ENCODE data around the gene PRDM16.

The PRDM16 gene

GRCh38 chr1:3068564-3069431 is at the start of gene PRDM16:
Gene PRDM16, plus strand, starts transcription at chr1:3069203. Its CDS starts 57 bp downstream, at chr1:3069260.
- H3K27me3 Mint-ChIP-seq (ENCODE audit: low read depth): peaks cover 31% of the 10 kb centered on the region
- no peaks in the 10 kb centered on the region for H3K4me1 Mint-ChIP-seq (ENCODE audit: low read depth)
- H3K27ac Mint-ChIP-seq: no peak within 1 kb of the TSS
- H3K36me3 Mint-ChIP-seq (ENCODE audit: low read depth): no peaks in the 10 kb centered on the region
- H3K9me3 Mint-ChIP-seq: no peaks in the 10 kb centered on the region
- H3K4me3 Mint-ChIP-seq: peak within 1 kb of the TSS; percentile 79

DNA sequence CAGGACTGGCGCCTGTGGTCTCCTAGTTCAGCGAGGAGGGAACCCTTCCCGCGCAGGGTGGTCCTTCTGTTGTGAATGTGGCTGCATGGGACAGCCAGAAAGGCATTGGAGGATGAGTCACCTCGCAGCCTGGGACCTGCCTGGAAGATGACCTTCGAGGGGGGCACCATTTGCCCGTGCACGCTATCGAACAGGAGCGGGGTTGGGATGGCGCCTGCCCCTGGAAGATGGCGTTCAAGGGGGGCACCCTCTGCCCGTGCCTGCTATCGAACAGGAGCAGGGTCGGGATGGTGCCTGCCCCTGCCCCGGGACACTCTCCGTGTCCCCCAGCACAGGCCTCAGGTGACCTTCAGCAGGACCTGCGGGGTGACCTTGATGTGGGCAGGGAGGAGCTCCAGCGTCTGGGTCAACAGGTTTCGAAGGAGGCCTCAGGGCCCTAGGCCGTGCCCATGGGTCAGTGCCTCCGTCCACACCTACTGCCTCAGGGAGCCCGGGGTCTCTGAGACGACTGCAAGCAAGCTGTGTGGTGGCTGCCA is 49.4 kb upstream of the PRDM16 start:
- no peaks in the 10 kb centered on the region for H3K9me3 Mint-ChIP-seq
- H3K4me1 Mint-ChIP-seq (ENCODE audit: low read depth): no peaks in the 10 kb centered on the region
- H3K36me3 Mint-ChIP-seq (ENCODE audit: low read depth): no peaks in the 10 kb centered on the region
- no peak overlapping the region for H3K4me3 Mint-ChIP-seq
- no peak overlapping the region for H3K27ac Mint-ChIP-seq
- H3K27me3 Mint-ChIP-seq (ENCODE audit: low read depth): no peaks in the 10 kb centered on the region

DNA sequence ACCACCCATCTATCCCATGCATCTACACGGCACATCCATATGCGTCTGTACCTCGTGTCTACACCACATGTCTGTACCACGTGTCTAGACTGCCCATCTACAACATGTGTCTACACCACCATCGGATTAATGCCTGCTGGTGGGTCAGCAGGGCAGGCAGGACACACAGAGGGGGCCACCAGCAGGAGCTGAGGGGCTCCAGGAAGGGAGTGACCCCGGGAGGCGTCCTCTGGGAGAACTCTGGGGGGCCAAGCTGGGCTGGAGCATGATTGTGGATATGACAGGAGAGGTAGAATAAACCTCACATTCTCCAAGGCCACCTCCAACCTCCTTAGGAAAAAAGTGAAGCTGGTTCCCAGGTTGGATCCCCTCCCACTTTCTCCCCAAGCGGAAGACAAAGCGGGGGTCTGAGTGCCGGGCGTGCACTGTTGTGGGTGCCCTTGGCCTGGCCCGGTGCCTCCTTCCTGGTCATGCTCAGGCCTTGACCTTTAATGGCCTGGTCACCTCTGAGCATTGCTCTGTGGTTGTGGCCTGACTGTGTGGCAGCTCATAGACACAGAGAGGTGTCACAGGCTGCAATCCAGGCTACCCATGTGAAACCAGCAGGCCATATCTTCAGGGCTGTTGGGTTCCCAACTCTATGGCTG is 48.6 kb upstream of the PRDM16 start:
- Mint-ChIP-seq H3K9me3 (no peaks in the 10 kb centered on the region), H3K36me3 (ENCODE audit: low read depth) (no peaks in the 10 kb centered on the region), H3K4me3 (no peak overlapping the region), H3K27ac (no peak overlapping the region), H3K4me1 (ENCODE audit: low read depth) (no peaks in the 10 kb centered on the region), H3K27me3 (ENCODE audit: low read depth) (no peaks in the 10 kb centered on the region)

- Mint-ChIP-seq H3K36me3 (ENCODE audit: low read depth) (no peaks in the 10 kb centered on the region), H3K27me3 (ENCODE audit: low read depth) (no peaks in the 10 kb centered on the region), H3K27ac (no peak within 1 kb of the TSS), H3K9me3 (no peaks in the 10 kb centered on the region), H3K4me1 (ENCODE audit: low read depth) (no peaks in the 10 kb centered on the region), H3K4me3 (no peak within 1 kb of the TSS)
Observed at GRCh38 chr1:3021233-3021671, 47.8 kb upstream of the PRDM16 start, which contains the start of gene ACTRT2. Gene ACTRT2, plus strand, starts transcription at chr1:3021467. Its CDS starts 220 bp downstream, at chr1:3021687.

DNA sequence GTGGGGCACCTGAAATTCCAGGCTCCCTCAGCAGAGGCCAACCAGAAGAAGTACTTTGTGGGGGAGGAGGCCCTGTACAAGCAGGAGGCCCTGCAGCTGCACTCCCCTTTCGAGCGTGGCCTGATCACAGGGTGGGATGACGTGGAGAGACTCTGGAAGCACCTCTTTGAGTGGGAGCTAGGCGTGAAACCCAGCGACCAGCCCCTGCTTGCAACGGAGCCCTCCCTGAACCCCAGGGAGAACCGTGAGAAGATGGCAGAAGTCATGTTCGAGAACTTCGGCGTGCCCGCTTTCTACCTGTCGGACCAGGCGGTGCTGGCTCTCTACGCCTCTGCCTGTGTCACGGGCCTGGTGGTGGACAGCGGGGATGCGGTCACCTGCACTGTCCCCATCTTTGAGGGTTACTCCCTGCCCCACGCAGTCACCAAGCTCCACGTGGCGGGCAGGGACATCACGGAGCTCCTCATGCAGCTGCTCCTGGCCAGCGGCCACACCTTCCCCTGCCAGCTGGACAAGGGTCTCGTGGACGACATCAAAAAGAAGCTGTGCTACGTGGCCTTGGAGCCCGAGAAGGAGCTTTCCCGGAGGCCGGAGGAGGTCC is 47.1 kb upstream of the PRDM16 start:
- Mint-ChIP-seq H3K4me3 (no peak overlapping the region), H3K36me3 (ENCODE audit: low read depth) (no peaks in the 10 kb centered on the region)

DNA sequence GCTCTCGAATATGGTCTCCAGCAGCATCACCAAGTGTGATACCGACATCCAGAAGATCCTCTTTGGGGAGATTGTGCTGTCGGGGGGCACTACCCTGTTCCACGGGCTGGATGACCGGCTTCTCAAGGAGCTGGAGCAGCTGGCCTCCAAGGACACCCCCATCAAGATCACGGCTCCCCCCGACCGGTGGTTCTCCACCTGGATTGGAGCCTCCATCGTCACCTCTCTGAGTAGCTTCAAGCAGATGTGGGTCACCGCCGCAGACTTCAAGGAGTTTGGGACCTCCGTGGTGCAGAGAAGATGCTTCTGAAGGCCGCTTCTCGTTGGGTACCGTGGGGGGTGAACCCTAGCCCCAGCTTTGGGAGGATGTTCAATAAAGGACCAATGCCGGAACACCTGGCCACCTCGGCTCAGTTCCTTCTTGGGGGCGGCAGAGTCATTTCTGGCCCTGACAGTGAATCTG is 46.5 kb upstream of the PRDM16 start:
- Mint-ChIP-seq H3K27ac (no peak overlapping the region), H3K4me3 (no peak overlapping the region), H3K9me3 (no peaks in the 10 kb centered on the region), H3K36me3 (ENCODE audit: low read depth) (no peaks in the 10 kb centered on the region), H3K4me1 (ENCODE audit: low read depth) (no peaks in the 10 kb centered on the region), H3K27me3 (ENCODE audit: low read depth) (no peaks in the 10 kb centered on the region)

More for the DNA sequence above, 47.1 kb upstream of the PRDM16 start:
- Mint-ChIP-seq H3K4me1 (ENCODE audit: low read depth) (no peaks in the 10 kb centered on the region), H3K9me3 (no peaks in the 10 kb centered on the region), H3K27ac (no peak overlapping the region), H3K27me3 (ENCODE audit: low read depth) (no peaks in the 10 kb centered on the region)

DNA sequence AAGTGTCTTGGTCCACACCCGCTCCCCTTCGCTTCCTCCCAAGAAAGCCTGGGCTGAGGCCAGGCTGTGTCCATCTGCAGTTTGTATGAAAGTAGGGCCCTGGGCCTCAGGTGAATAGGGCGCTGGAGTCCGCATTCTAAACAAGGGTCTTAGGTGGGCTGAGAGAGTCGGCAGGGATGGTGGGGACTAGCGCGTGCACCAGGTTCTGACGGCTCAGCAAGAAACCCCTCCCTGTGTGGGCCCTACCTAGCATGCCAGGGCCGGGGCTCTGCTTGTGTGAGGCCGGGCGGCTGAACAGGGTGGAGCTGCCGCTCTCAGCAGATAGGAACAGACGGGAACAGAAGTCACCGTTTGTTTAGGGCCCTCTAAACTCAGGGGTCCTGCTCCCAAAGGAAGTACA is 46.0 kb upstream of the PRDM16 start:
- Mint-ChIP-seq H3K27me3 (ENCODE audit: low read depth) (no peaks in the 10 kb centered on the region), H3K4me1 (ENCODE audit: low read depth) (no peaks in the 10 kb centered on the region), H3K4me3 (no peak overlapping the region), H3K9me3 (no peaks in the 10 kb centered on the region), H3K36me3 (ENCODE audit: low read depth) (no peaks in the 10 kb centered on the region), H3K27ac (no peak overlapping the region)

DNA sequence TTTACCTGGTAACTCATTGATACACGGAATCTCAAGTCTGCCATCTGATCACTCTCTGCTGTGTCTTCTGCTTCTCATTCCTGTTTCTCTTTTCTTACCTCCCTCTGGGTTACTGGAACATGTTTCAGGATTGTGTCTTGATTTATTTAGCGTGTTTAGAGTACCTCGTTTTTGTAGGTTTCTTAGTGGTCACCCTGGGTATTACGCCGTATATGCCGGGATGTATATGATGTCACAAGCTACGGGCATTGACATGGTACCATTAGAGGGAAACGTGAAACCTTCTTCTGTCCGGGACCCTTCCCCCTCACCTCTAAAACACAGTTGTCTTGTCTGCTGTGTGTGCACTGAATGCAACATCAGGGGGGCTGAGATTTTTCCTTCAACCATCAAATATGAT is 45.0 kb upstream of the PRDM16 start:
- Mint-ChIP-seq H3K36me3 (ENCODE audit: low read depth) (no peaks in the 10 kb centered on the region), H3K27me3 (ENCODE audit: low read depth) (no peaks in the 10 kb centered on the region), H3K4me1 (ENCODE audit: low read depth) (no peaks in the 10 kb centered on the region), H3K4me3 (no peak overlapping the region), H3K9me3 (no peaks in the 10 kb centered on the region), H3K27ac (no peak overlapping the region)

DNA sequence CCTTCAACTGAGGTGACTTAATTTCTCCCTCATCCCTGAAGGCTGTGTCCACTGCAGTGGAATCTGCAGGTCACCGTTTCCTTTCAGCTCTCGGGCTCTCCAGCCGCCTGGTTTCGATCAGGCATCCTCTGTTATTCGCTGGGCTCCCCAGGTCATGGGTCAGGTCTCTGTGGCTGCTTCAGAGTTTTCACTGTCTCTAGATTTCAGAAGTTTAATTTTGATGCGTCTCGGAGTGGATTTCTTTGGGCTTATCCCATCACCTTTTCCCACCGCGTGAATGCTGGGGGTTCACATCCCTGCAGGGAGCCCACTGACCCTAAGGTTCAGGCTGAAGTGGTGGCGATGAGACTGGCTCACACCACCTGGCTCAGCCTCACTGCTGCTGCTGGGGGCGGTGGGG is 44.4 kb upstream of the PRDM16 start:
- Mint-ChIP-seq H3K4me3 (no peak overlapping the region), H3K36me3 (ENCODE audit: low read depth) (no peaks in the 10 kb centered on the region), H3K27me3 (ENCODE audit: low read depth) (no peaks in the 10 kb centered on the region), H3K27ac (no peak overlapping the region), H3K9me3 (no peaks in the 10 kb centered on the region), H3K4me1 (ENCODE audit: low read depth) (no peaks in the 10 kb centered on the region)

DNA sequence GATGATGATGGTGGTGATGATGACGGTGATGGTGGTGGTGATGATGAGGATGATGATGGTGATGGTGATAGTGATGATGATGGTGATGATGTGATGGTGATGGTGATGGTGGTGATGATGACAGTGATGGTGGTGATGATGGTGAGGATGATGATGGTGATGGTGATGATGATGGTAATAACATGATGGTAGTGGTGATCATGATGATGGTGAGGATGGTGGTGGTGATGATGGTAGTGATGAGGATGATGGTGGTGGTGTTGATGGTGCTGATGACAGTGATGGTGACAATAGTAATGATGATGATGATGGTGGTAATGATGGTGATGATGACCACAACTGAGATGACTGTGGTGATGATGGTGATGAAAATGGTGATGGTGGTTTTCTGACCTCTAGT is 42.9 kb upstream of the PRDM16 start:
- Mint-ChIP-seq H3K9me3 (no peaks in the 10 kb centered on the region), H3K27me3 (ENCODE audit: low read depth) (no peaks in the 10 kb centered on the region), H3K4me3 (no peak overlapping the region), H3K27ac (no peak overlapping the region), H3K36me3 (ENCODE audit: low read depth) (no peaks in the 10 kb centered on the region), H3K4me1 (ENCODE audit: low read depth) (no peaks in the 10 kb centered on the region)

DNA sequence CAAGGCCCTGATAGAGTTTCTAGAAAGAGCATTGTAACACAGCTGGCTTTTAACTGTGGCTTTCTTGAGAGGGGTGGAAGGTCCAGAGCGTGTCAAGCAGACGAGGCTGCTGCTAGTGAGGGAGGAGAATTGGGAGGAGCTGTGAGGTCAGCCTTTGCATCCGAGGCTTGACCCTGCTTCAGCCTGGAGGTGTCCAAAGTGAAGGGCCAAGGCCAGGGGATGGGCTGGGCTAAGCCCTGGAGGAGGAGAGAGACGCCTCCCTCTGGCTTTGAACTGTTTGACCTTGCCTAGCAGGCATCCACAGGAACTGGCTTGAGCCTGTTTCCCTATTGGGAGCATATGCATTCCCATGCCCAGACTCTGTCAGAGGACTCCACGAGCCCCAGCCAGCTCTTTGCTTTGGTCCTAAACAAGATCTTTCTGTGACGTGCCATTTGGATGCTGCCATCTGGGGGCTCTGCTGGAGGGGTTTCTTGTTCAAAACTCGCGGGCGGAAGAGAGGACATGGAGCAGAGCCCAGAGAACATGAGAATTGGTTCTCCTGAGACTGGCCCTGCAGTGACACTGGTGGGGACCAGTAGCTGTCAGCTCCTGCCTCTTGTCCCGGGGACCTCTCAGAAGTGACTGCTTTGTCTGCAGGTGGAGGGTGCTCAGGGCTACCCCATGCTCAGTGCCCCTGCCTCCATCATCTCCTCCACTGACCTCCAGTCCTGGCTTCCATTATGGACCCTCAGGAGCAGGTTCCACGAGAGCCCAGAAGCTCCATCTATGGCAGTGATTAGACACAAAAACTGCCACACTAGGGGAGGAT is 42.2 kb upstream of the PRDM16 start:
- Mint-ChIP-seq H3K4me3 (no peak overlapping the region), H3K9me3 (no peaks in the 10 kb centered on the region), H3K27me3 (ENCODE audit: low read depth) (no peaks in the 10 kb centered on the region), H3K27ac (no peak overlapping the region), H3K36me3 (ENCODE audit: low read depth) (no peaks in the 10 kb centered on the region), H3K4me1 (ENCODE audit: low read depth) (no peaks in the 10 kb centered on the region)

DNA sequence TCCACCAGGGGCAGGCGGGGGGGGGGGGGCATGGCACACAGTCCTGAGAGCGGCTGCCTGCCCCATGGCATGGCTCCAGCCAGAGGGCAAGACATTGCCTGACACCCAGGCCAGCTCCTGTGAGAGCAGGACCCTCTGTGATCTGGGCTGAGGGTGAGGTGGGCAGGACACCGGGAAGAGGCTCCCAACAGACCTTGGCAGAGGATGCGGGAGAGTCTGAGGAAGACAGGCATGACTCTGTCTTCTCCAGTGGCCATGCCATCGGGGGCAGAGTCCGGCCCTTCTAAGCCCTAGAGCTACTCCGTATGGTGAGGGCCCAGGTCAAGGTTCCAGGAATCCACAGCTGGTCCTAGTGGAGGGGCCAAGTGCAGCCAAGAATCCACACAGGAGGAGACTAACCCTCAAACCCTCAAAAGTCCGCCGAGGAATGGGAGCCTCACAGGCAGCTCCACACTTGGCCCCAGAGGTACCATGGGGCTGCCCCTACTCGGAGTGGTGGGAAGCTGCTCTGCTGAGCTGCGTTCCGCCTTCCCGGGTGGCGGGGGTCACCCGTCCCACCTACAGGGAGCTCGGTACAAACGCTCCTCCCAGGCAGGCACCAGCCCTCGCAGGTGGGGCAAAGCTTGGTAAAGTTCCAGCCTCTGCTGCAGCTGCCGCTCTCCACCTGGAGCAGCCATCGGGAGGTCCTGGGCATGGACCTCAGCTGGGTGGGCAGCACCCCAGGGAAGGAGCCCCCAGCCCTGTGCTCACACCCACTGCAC is 41.2 kb upstream of the PRDM16 start:
- Mint-ChIP-seq H3K9me3 (no peaks in the 10 kb centered on the region), H3K4me3 (no peak overlapping the region), H3K27ac (no peak overlapping the region), H3K36me3 (ENCODE audit: low read depth) (no peaks in the 10 kb centered on the region), H3K4me1 (ENCODE audit: low read depth) (no peaks in the 10 kb centered on the region), H3K27me3 (ENCODE audit: low read depth) (no peaks in the 10 kb centered on the region)

- H3K9me3 Mint-ChIP-seq: no peaks in the 10 kb centered on the region
Observed at GRCh38 chr1:3028531-3029282, 40.3 kb upstream of the PRDM16 start.

More at GRCh38 chr1:3028531-3029282, 40.3 kb upstream of the PRDM16 start:
- Mint-ChIP-seq H3K4me1 (ENCODE audit: low read depth) (peaks cover under 1% of the 10 kb centered on the region), H3K27ac (no peak overlapping the region), H3K27me3 (ENCODE audit: low read depth) (no peaks in the 10 kb centered on the region), H3K36me3 (ENCODE audit: low read depth) (no peaks in the 10 kb centered on the region), H3K4me3 (no peak overlapping the region)
